ENCODE results near the gene CYSTM1. TPM values are rescaled to one million over a fixed set of nuclear protein-coding genes. Genes with fewer than 3 reads are reported as not detected.
A peak's percentile ranks its signal among the peaks of the same experiment; 100 is the strongest.

Gene CYSTM1
- total RNA-seq, 1 donor from 2014 or later, result 22.4 TPM

DNA sequence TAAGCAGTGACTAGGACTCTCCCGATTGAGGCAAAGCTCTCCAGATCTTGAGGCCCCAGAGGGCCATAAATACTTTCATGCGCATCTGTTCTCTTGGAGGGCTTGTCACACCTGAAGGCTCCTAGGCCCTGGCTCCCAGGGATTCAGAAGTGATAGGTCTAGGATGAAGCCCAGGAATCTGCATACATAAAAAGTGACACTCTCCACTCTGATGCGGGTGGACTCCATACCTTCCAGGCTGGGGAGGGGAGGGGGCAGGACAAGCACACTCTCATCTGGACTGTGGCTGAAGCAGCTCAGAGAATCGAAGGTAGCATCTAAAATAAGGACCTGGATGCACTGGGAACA is 9.1 kb upstream of the CYSTM1 start:
- H3K27me3 ChIP-seq (ENCODE audit: control insufficient read depth, insufficient read depth, low read length), result no peaks in the 10 kb centered on the region
- TF ChIP-seq, protein P1, sequence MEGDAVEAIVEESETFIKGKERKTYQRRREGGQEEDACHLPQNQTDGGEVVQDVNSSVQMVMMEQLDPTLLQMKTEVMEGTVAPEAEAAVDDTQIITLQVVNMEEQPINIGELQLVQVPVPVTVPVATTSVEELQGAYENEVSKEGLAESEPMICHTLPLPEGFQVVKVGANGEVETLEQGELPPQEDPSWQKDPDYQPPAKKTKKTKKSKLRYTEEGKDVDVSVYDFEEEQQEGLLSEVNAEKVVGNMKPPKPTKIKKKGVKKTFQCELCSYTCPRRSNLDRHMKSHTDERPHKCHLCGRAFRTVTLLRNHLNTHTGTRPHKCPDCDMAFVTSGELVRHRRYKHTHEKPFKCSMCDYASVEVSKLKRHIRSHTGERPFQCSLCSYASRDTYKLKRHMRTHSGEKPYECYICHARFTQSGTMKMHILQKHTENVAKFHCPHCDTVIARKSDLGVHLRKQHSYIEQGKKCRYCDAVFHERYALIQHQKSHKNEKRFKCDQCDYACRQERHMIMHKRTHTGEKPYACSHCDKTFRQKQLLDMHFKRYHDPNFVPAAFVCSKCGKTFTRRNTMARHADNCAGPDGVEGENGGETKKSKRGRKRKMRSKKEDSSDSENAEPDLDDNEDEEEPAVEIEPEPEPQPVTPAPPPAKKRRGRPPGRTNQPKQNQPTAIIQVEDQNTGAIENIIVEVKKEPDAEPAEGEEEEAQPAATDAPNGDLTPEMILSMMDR (IDR thresholded peaks at IDR 0.05; ENCODE audit: insufficient read depth, low read length, severe bottlenecking), result no peak
- FAIRE-seq, result no peak
- no peaks in the 10 kb centered on the region for H3K36me3 ChIP-seq (ENCODE audit: control insufficient read depth, insufficient read depth, low read length)
- H3K4me3 ChIP-seq (ENCODE audit: low read depth, low read length), result no peak overlapping the region
- no peak for DNase-seq (ENCODE audit: low read depth)

DNA sequence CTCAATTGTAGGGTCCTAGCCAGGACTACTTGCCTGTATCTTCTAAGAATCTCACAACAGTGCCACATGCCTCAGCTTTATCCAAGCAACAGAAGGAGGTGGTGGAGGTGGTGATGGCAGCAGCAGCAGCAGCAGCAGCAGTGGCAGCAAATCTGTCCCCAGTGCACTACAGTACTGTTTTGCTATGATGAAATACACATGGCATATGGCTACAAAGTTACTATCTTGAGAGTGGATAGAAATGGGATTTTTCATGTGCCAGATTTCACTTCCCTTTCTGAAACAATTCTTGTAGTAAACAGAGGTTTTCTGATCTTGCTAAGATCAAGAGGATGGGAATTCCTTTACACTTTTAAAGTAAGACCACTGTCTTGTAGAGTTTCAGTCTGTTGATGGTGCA is 8.1 kb upstream of the CYSTM1 start:
- DNase-seq (ENCODE audit: low read depth) (no peak), FAIRE-seq (no peak)
- H3K36me3 ChIP-seq (ENCODE audit: control insufficient read depth, insufficient read depth, low read length), result no peaks in the 10 kb centered on the region
- H3K4me3 ChIP-seq (ENCODE audit: low read depth, low read length), result no peak overlapping the region
- no peaks in the 10 kb centered on the region for H3K27me3 ChIP-seq (ENCODE audit: control insufficient read depth, insufficient read depth, low read length)
- TF ChIP-seq, protein P1 (IDR thresholded peaks at IDR 0.05; ENCODE audit: insufficient read depth, low read length, severe bottlenecking), result no peak

DNA sequence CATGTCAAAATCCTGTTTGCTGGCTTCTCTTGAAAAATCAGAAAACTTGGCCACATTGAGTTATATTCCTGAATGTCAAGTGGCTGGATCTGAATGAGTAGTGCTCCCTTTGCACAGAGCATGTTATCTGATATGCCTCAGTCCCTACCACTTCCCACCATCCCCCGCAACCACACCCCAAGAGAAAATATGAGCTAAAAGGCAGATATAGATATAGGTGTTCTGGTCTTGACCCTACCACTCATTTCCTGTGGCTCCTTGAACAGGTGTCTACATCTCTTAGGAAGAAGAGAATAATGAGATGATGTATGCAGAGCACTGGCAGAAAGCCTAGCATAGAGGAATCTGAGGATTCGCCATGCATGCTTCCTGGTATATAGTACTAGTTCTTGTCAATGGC is 6.6 kb upstream of the CYSTM1 start:
- TF ChIP-seq, protein P1 (IDR thresholded peaks at IDR 0.05; ENCODE audit: insufficient read depth, low read length, severe bottlenecking), result no peak
- Histone ChIP-seq H3K27me3 (ENCODE audit: control insufficient read depth, insufficient read depth, low read length) (no peaks in the 10 kb centered on the region), H3K36me3 (ENCODE audit: control insufficient read depth, insufficient read depth, low read length) (no peaks in the 10 kb centered on the region), H3K4me3 (ENCODE audit: low read depth, low read length) (no peak overlapping the region)
- FAIRE-seq, result no peak
- DNase-seq (ENCODE audit: low read depth), result peak; percentile 63

DNA sequence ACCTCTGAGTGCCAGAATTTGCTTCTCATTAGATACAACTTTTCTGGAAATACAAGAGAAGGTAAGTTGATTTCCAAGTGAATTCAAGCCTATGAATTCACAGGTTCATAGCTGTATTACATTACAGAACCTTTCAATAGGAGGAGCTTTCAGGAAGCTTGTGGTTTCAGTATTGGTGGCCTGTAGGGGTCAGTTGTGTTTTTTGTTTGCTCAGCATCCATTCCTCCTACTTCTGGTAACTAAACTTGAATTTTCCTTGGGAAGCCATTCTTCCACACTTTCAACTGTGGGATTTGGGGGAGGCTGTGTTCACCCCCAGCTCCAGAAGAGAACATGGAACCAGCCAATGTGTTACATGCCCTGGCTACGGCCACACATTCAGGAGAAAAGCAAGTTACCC is 5.6 kb upstream of the CYSTM1 start:
- H3K4me3 ChIP-seq (ENCODE audit: low read depth, low read length), result no peak overlapping the region
- H3K27me3 ChIP-seq (ENCODE audit: control insufficient read depth, insufficient read depth, low read length), result no peaks in the 10 kb centered on the region
- DNase-seq (ENCODE audit: low read depth) (no peak), FAIRE-seq (no peak)
- TF ChIP-seq, protein P1 (IDR thresholded peaks at IDR 0.05; ENCODE audit: insufficient read depth, low read length, severe bottlenecking), result no peak
- H3K36me3 ChIP-seq (ENCODE audit: control insufficient read depth, insufficient read depth, low read length), result no peaks in the 10 kb centered on the region

DNA sequence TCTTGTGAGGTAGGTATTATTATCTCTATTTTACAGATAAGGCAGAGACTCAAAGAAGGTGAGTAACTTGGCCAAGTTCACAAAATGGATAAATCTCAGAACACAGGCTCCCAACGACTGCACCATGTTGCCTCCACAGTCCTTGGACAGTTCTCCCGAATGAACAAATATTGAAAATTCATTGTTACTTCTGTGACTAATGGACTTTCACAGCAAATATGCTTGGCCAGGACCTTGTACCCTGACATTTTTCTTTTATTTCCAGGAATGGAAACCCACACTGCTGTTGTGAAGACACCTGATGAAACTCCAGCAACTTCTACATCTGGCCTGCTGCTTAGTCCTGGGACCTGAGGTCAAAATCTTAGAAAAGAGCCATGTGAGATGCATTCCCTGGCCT is 2.5 kb upstream of the CYSTM1 start:
- TF ChIP-seq, protein P1 (IDR thresholded peaks at IDR 0.05; ENCODE audit: insufficient read depth, low read length, severe bottlenecking), result no peak
- Histone ChIP-seq H3K4me3 (ENCODE audit: low read depth, low read length) (no peak overlapping the region), H3K27me3 (ENCODE audit: control insufficient read depth, insufficient read depth, low read length) (no peaks in the 10 kb centered on the region), H3K36me3 (ENCODE audit: control insufficient read depth, insufficient read depth, low read length) (no peaks in the 10 kb centered on the region)
- FAIRE-seq (no peak), DNase-seq (ENCODE audit: low read depth) (no peak)

DNA sequence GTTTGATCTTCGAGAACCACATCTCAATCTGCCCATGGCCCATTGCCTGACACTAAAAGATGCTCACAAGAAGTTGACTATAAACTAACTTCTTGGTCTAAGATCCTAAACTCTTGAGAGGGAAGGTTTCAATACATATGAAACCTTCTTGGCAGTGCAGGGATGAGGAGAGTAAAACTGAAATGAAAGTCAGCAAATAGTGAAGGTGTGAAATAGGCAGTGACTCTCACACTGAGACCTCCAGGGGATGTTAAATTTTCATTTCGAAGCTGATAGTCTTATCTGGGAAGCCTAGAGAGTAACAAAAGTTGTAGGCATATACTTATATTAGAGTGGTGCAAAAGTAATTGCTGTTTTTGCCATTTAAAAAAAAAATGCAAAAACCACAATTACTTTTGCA is 974 bp upstream of the CYSTM1 start:
- TF ChIP-seq, protein P1 (IDR thresholded peaks at IDR 0.05; ENCODE audit: insufficient read depth, low read length, severe bottlenecking), result no peak
- Histone ChIP-seq H3K27me3 (ENCODE audit: control insufficient read depth, insufficient read depth, low read length) (no peaks in the 10 kb centered on the region), H3K4me3 (ENCODE audit: low read depth, low read length) (no peak overlapping the region), H3K36me3 (ENCODE audit: control insufficient read depth, insufficient read depth, low read length) (no peaks in the 10 kb centered on the region)
- no peak for DNase-seq (ENCODE audit: low read depth)
- FAIRE-seq, result no peak
